Measurements from ENCODE around the gene SHROOM1.
"Not testable (repeated sequence)": the region's sequence is repeated elsewhere in the genome, so short reads cannot be mapped to it uniquely, and the experiment has no call there.

Gene SHROOM1

DNA sequence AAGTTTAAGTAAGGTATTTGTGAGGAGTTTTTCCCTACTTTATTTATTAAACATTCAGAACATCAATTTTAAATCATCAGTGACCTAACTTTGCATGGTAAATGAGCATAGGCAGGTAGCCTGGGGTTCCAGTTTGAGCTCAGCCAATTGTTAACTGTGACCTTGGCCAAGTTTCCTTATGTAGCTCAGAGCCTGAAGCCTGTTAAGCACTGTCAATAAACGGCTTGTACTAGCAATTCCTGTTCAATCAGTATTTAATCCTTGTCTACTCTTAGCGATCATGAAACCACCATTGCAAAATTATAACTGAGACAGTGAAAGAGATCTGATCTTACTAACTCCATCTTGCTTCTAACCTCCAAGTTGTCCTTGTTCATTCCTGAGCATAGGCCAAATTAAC is 22.0 kb downstream of the SHROOM1 start:
- DNase-seq (ENCODE audit: low read depth in 2 of 2) = no peak

- no peak for DNase-seq (ENCODE audit: low read depth in 2 of 2)
These were observed 23.1 kb downstream of the SHROOM1 start for GRCh38 chr5:132807163-132807838.

DNA sequence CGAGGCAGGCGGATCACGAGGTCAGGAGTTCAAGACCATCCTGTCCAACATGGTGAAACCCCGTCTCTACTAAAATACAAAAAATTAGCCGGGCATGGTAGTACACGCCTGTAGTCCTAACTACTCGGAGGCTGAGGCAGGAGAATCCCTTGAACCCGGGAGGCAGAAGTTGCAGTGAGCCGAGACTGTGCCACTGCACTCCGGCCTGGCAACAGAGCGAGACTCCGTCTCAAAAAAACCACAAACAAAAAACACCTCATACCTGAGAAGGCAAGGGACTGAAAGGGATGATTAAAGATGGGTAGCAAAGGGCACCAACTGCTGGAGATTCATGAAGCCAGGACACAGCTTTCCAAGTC is 23.7 kb downstream of the SHROOM1 start:
- DNase-seq (ENCODE audit: low read depth in 2 of 2) = not testable (repeated sequence)

GRCh38 chr5:132805872-132806271 is 24.6 kb downstream of the SHROOM1 start:
- DNase-seq (ENCODE audit: low read depth in 2 of 2) = not testable (repeated sequence)

GRCh38 chr5:132804219-132804618 is 26.2 kb downstream of the SHROOM1 start:
- DNase-seq (ENCODE audit: low read depth in 2 of 2) = not testable (repeated sequence)

DNA sequence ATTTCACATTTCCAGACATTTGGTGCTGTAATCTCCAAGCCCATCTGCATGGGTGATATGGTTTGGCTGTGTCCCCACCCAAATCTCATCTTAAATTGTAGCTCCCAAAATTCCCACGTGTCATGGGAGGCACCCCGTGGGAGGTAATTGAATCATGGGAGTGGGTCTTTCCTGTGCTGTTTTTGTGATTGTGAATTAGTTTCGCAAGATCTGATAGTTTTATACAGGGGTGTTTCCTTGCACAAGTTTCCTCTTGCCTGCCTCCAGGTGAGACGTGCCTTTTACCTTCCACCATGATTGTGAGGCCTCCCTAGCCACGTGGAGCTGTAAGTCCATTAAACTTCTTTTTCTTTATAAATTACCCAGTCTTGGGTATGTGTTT is 27.8 kb downstream of the SHROOM1 start:
- DNase-seq (ENCODE audit: low read depth in 2 of 2) = not testable (repeated sequence)

- DNase-seq (ENCODE audit: low read depth in 2 of 2) = no peak
These were observed 28.3 kb downstream of the SHROOM1 start for GRCh38 chr5:132802044-132802684.

- DNase-seq (ENCODE audit: low read depth in 2 of 2) = no peak
These were observed 29.9 kb downstream of the SHROOM1 start for GRCh38 chr5:132800545-132800944.

GRCh38 chr5:132799392-132799791 is 31.1 kb downstream of the SHROOM1 start:
- DNase-seq (ENCODE audit: low read depth in 2 of 2) = no peak

DNA sequence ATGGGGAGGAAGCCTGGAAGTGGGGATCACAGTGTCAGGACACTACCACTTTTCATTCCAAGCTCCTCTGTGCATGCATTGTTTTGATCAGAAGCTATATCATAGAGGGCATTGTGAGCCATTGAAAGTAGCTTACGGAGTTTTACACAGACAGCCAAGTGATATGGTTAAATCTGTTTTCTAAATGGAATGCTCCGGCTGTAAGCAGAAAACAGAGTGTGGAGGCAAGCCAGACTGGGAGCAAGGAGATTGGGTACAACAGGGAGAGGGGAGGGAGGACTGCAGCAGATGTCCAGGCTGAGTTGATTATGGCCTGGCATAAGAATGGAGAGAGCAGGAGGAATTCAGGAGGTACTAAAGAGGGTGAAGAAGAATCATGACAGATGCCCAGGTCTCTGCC is 32.8 kb downstream of the SHROOM1 start:
- DNase-seq (ENCODE audit: low read depth in 2 of 2) = no peak

DNA sequence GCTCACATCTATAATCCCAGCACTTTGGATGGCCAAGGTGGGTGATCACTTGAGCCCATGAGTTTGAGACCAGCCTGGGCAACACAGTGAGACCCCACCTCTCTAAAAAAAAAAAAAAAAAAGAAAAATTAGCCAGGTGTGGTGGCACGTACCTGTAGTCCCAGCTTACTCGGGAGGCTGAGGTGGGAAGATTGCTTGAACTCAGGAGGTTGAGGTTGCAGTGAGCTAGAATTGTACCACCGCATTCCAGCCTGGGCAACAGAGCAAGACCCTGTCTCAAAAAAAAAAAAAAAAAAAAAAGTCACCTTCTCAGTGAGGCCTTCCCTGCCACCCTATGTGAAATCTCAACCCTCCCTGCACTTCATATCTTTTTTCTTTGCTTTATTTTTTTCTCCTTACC is 39.4 kb downstream of the SHROOM1 start:
- no peak for DNase-seq (ENCODE audit: low read depth in 2 of 2)

DNA sequence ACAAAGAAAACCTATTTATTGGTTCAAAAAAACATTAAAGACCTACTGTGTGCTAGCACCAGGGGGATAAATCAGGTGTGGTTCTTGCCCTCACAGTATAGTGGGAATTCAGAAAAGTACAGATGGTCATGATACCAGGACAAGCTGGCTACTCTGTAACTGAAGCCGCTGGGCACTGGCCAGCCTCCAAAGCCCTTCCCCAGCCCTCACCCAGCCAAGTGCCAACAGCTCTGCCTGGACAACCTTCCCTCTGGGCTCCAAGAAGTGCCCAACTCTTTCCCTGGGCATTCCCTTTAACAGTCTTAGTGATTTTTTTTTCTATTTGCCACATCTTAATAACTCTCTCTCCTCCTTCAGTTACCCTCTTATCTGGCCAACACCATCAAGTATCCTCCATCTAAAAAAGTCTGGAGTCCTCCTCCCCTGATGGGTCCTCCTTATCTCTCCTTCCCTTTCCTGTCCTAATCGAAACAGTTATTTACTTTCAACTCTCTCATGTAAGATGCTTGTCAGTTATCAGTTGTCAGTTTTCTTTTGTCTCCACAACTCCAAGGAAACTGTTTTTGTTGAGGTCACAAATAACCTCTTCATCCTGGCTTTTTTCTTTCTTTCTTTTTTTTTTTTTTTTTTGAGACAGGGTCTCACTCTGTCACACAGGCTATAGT is 40.1 kb downstream of the SHROOM1 start:
- no peak for DNase-seq (ENCODE audit: low read depth in 2 of 2)

DNA sequence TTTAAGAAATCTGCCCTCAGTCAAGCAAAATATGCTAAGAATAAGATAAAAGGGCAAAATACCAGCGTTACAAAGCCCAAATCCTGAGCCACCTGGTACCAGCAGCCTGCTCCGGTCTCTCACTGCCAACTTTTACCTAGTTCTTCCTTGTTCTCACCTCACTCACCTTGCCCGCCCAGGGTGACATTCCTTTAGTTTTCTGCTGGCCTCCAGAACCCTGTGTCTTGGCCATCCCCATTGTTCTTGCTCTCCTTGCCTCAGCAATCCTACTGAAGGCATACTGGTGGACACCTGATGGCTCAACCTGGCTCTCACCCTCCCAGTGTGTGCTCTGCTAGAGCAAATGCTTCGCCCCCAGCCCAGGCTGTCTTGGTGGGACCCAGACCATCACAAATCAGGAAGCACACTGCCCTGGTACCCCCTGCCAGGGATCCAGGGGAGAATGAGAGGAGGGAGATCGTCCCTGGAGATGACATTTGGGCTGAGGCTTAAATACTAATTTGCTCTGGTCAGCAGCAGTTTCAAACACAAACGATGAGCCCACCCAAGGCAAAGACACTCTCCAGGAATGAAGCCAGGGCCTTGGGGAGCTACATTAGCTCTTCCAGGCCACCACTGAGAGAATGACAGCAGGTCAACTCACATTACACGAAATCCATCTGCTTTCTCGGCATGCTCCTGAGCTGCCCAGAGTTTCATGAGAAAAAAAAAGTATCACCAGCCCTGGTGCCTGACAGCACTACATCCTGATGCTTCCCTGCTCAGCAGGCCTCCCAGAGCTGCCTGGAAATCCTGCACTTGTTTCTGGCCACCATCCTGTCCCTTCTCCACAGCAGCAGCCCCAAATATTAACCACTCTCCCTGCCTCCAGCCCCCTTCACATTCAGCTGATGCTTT is 41.2 kb downstream of the SHROOM1 start:
- no peak for DNase-seq (ENCODE audit: low read depth in 2 of 2)

DNA sequence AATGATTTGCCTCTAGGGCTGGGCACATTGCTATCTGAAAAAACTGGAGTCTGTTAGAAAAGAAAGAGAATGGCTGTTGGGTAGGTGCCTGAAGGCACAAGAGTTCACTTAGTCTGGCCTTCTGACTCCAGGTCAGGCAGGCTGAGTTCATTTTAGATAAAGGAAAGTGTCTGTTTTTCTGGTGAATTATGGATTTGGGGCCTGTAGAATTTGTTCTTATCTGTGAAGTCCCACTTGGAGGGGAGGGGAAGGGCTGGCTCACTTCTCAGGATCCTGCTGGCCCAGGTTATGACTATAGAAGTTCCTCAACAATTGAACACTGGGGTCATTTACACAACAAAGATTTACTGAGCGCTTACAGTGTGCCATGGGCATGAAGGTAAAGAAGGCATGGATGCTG is 41.9 kb downstream of the SHROOM1 start:
- DNase-seq (ENCODE audit: low read depth in 2 of 2) = no peak

GRCh38 chr5:132787076-132787475 is 43.4 kb downstream of the SHROOM1 start:
- DNase-seq (ENCODE audit: low read depth in 2 of 2) = no peak

- DNase-seq (ENCODE audit: low read depth in 2 of 2) = no peak
These were observed 44.6 kb downstream of the SHROOM1 start for GRCh38 chr5:132785864-132786263.

DNA sequence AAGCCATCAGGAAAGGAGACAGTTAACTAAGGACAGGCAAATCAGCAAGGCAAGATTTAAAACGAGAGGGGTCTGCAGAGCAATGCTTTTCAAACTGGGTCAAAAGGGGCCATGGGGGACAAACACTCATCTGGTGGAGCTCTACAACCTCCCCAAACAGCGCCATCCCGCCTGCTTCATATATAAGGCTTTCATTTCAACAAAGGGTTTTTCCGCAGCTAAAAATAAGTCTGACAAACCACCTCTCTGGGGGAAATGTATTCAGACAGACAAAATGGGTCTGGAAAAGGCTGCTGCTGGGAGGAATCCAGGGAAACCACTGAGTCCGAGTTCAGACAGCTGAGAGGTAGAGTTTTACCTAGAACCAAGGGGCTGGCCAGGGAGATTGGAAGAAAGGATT is 45.1 kb downstream of the SHROOM1 start:
- no peak for DNase-seq (ENCODE audit: low read depth in 2 of 2)

GRCh38 chr5:132782101-132782500 is 48.3 kb downstream of the SHROOM1 start:
- no peak for DNase-seq (ENCODE audit: low read depth in 2 of 2)

DNA sequence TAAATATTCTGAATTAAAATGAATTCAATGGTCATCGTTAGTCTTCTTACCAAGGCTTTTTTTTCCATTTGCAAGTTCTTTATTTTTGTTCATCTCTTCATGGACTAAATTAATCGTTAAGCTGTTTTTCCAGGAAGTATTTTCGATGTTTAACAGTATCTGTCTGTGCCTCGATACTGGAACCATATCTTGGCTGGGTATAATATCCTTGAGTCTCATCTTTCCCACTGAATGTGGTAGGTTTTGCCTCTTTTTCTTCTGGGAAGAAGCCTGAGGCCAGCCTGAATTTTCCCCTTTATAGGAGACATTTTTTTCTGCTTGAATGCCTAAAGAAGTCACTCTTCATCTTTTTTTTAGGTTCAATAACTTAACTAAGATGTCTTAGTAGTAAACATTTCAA is 49.4 kb downstream of the SHROOM1 start:
- DNase-seq (ENCODE audit: low read depth in 2 of 2) = no peak

- DNase-seq (ENCODE audit: low read depth in 2 of 2) = no peak
These were observed 49.9 kb downstream of the SHROOM1 start for GRCh38 chr5:132780577-132780976.

- DNase-seq (ENCODE audit: low read depth in 2 of 2) = no peak
These were observed 50.5 kb downstream of the SHROOM1 start for GRCh38 chr5:132779961-132780360.

DNA sequence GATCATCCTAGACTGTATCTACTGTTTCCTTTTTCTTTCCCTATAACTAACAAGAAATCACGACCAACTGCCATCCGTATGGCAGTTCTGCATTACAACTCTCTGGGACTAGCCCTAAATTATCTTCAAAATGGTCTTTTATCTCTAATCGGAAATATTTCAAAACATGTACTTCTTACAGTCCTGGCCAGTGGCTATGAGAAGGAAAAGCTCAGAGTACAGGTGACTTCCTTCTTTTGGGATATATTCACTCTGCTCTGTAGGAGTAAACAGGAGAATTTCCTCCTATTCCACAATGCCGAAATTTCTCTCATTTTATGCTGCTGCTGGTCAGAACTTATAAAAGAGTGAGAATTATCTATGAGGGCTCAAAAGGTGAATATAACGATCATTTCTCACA is 51.6 kb downstream of the SHROOM1 start:
- no peak for DNase-seq (ENCODE audit: low read depth in 2 of 2)

All from stimulated activated CD8-positive, alpha-beta memory T cell treated with anti-CD3 and anti-CD28 coated beads, Interleukin-7, amount 100 ng/mL, for 1 hour (primary cell).